Hypothalamus (tissue), 51 donors: ENCODE measurements around the gene FHOD3.

Source experiments
- DNase-seq, 51 donors: peaks; one replicate each; lab custom pipeline; 2025; lab: John Stamatoyannopoulos, UW

The FHOD3 gene

GRCh38 chr18:36578871-36579710 lies 281.6 kb downstream of the FHOD3 start:
- DNase-seq, result no peak

GRCh38 chr18:36580266-36580665 lies 282.8 kb downstream of the FHOD3 start:
- DNase-seq, result peak in 2 of 51 donors; percentile 19

- DNase-seq, result no peak
Observed at GRCh38 chr18:36580874-36581750, 283.6 kb downstream of the FHOD3 start.

GRCh38 chr18:36582988-36583745 lies 285.7 kb downstream of the FHOD3 start:
- peak in 3 of 51 donors; percentile 12 to 29 (median 16) for DNase-seq

GRCh38 chr18:36589857-36590543 lies 292.5 kb downstream of the FHOD3 start:
- no peak for DNase-seq

- no peak for DNase-seq
Observed at GRCh38 chr18:36590621-36591580, 293.4 kb downstream of the FHOD3 start.

GRCh38 chr18:36592282-36592681 lies 294.8 kb downstream of the FHOD3 start:
- no peak for DNase-seq

- DNase-seq, result no peak
Observed at GRCh38 chr18:36593001-36593400, 295.5 kb downstream of the FHOD3 start.

- no peak for DNase-seq
Observed at GRCh38 chr18:36593641-36594040, 296.1 kb downstream of the FHOD3 start.

GRCh38 chr18:36594621-36595020 lies 297.1 kb downstream of the FHOD3 start:
- DNase-seq, result no peak

GRCh38 chr18:36595046-36595817 lies 297.7 kb downstream of the FHOD3 start:
- no peak for DNase-seq

- DNase-seq, result no peak
Observed at GRCh38 chr18:36595818-36596215, 298.3 kb downstream of the FHOD3 start.

GRCh38 chr18:36597636-36598035 lies 300.1 kb downstream of the FHOD3 start:
- DNase-seq, result no peak

GRCh38 chr18:36600548-36600947 lies 303.0 kb downstream of the FHOD3 start:
- no peak for DNase-seq

GRCh38 chr18:36601316-36601715 lies 303.8 kb downstream of the FHOD3 start:
- DNase-seq, result no peak

GRCh38 chr18:36602071-36602470 lies 304.6 kb downstream of the FHOD3 start:
- DNase-seq, result no peak

GRCh38 chr18:36602620-36603019 lies 305.1 kb downstream of the FHOD3 start:
- DNase-seq, result no peak

GRCh38 chr18:36608107-36608506 lies 310.6 kb downstream of the FHOD3 start:
- no peak for DNase-seq
